ENCODE measurements around the gene PET100.

DNA sequence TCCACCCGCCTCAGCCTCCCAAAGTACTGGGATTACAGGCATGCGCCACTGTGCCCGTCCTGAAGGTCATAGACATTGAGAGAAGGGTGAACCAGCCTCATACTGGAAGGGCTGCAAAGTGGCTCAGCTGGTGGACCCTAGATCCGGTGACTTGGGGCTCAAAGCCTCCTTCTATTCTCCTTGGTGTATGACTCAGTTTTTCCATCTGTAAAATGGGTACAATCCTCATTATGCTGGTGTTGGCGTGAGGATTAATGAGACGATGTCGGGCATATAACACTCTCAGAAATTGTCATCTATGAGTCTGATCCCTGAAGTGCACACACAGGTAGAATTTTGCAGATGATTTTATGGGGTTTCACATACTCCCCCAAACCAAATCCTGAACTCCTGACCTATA lies 39.8 kb upstream of the PET100 start:
- TF ChIP-seq, protein P1, sequence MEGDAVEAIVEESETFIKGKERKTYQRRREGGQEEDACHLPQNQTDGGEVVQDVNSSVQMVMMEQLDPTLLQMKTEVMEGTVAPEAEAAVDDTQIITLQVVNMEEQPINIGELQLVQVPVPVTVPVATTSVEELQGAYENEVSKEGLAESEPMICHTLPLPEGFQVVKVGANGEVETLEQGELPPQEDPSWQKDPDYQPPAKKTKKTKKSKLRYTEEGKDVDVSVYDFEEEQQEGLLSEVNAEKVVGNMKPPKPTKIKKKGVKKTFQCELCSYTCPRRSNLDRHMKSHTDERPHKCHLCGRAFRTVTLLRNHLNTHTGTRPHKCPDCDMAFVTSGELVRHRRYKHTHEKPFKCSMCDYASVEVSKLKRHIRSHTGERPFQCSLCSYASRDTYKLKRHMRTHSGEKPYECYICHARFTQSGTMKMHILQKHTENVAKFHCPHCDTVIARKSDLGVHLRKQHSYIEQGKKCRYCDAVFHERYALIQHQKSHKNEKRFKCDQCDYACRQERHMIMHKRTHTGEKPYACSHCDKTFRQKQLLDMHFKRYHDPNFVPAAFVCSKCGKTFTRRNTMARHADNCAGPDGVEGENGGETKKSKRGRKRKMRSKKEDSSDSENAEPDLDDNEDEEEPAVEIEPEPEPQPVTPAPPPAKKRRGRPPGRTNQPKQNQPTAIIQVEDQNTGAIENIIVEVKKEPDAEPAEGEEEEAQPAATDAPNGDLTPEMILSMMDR (IDR thresholded peaks at IDR 0.05) = no peak
- TF ChIP-seq POLR2A (IDR thresholded peaks at IDR 0.05) = no peak

All from breast epithelium (tissue), 3 donors.